ENCODE results near the gene VGLL3. TPM values are rescaled to one million over a fixed set of nuclear protein-coding genes. Genes with fewer than 3 reads are reported as not detected.
A peak's percentile ranks its signal among the peaks of the same experiment; 100 is the strongest.
"Not testable (repeated sequence)": the region's sequence is repeated elsewhere in the genome, so short reads cannot be mapped to it uniquely, and the experiment has no call there.

VGLL3 gene
- 1 to 10 TPM; 3.0 to 4.7 (median 4.6) TPM for polyA plus RNA-seq (ENCODE audit: insufficient read length in 3 of 3)

GRCh38 chr3:86990734-86991481 lies at the start of gene VGLL3:
Gene VGLL3, minus strand, starts transcription at chr3:86991149. Its CDS starts 406 bp downstream, at chr3:86990743.
- peak in 1 of 3 donors; percentile 46 for DNase-seq (ENCODE audit: low read depth in 3 of 3, low spot score in 2 of 3)

- DNase-seq (ENCODE audit: low read depth in 3 of 3, low spot score in 2 of 3): no peak
These were observed 46.7 kb upstream of the VGLL3 start for GRCh38 chr3:87037652-87038051.

GRCh38 chr3:87036671-87037070 lies 45.7 kb upstream of the VGLL3 start:
- DNase-seq (ENCODE audit: low read depth in 3 of 3, low spot score in 2 of 3): no peak

- DNase-seq (ENCODE audit: low read depth in 3 of 3, low spot score in 2 of 3): no peak
These were observed 44.4 kb upstream of the VGLL3 start for GRCh38 chr3:87035339-87035738.

GRCh38 chr3:87033205-87033604 lies 42.3 kb upstream of the VGLL3 start:
- no peak for DNase-seq (ENCODE audit: low read depth in 3 of 3, low spot score in 2 of 3)

- DNase-seq (ENCODE audit: low read depth in 3 of 3, low spot score in 2 of 3): no peak
These were observed 35.0 kb upstream of the VGLL3 start for GRCh38 chr3:87025661-87026645.

DNA sequence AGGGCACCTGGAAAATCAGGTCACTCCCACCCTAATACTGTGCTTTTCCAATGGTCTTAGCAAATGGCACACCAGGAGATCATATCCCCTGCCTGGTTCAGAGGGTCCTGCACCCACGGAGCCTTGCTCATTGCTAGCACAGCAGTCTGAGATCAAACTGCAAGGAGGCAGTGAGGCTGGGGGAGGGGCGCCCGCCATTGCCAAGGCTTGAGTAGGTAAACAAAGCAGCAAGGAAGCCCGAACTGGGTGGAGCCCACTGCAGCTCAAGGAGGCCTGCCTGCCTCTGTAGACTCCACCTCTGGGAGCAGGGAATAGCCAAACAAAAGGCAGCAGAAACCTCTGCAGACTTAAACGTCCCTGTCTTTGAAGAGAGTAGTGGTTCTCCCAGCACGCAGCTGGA lies 26.4 kb upstream of the VGLL3 start:
- DNase-seq (ENCODE audit: low read depth in 3 of 3, low spot score in 2 of 3): not testable (repeated sequence)

DNA sequence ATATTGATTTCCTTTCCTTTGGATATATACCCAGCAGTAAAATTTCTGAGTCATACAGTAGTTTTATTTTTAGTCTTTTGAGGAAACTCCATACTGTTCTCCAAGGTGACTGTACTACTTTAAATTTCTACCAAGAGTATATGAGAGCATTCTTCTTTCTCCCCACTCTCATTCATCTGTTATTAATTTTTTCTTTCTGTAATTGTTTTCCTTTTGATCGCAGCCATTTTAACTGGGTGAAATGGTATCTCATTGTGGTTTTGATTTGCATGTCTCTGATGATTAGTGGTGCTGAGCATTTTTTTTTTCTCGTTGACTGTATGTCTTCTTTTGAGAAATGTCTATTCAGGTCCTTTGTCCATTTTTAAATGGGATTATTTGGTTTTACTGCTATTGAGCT lies 18.3 kb upstream of the VGLL3 start:
- no peak for DNase-seq (ENCODE audit: low read depth in 3 of 3, low spot score in 2 of 3)

DNA sequence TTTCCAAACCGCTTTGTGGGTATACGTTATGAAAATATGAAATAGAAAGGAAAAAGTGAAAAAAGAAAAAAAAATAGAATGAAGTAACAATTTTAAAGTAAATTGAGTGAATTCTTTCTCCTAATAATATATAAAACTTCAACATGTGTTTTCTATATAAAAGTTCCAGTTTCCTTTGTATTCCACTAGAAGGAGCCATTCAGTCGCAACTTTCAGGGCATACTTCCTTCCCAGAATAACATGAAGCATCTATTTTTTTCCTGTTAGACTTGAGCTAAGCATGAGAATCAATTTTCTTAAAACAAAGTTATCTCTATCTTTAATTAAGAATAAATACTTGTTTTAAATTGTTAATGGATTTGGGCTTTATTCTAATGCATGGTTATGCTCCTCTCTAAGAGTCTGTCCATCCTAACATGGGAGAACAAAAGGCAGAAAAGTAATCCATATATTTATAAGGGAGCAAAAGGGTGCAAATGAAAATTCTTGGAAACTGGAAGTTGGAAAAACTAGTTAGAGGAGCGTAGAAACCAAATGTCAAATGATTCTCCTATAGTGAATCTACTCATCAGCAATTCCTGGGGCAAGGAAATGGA lies 16.0 kb upstream of the VGLL3 start:
- no peak for DNase-seq (ENCODE audit: low read depth in 3 of 3, low spot score in 2 of 3)

- no peak for DNase-seq (ENCODE audit: low read depth in 3 of 3, low spot score in 2 of 3)
These were observed 13.9 kb upstream of the VGLL3 start for GRCh38 chr3:87004883-87005282.

DNA sequence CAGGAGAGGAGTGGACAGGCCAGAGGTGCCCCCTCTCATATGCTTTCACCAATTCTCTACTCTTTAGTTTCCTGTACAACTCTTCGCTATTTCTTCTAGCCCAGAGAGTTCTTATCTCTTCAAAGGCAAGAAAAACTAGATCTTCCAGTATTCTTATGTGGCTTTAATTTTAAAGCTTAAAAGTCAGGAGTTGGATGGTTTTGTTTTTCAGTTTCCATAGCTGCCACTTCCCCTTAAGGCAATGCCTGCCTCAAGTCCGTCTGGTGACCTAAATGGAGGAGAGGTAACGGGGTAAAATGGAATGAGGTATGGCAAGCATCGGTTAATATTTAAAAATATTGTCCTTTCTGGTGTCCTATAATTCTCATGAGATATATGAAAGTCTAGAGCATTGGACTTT lies 11.4 kb upstream of the VGLL3 start:
- no peak for DNase-seq (ENCODE audit: low read depth in 3 of 3, low spot score in 2 of 3)

DNA sequence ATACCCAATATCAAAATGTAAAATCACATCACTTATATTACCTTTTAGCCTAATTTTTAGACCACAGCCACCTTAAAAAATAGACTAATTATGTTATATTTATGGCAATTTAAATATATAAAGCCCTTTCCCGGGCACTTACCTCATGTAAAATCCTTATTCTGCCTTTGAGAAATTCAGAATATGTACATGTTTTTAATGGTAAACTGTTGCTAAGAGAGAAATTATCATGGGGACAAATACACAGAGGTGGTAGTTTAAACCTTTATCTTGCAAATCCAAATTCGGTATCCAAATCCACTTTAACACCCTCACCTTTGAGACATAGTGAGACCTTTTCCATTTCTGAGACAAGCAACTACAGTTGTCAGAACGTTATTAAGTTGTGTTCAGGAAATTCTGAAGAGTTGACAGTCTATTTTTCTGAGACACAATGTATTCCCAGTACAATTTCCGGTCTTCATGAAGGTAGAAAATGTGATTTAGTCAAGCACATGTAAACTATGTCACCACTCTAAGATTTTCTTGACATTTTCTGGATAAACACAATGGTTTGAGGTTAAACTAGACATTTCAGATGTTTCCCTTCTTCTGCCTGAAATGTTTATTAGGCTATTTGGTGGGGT lies 10.6 kb upstream of the VGLL3 start:
- DNase-seq (ENCODE audit: low read depth in 3 of 3, low spot score in 2 of 3): no peak

GRCh38 chr3:87000940-87001339 lies 10.0 kb upstream of the VGLL3 start:
- DNase-seq (ENCODE audit: low read depth in 3 of 3, low spot score in 2 of 3): no peak

GRCh38 chr3:86998569-86998968 lies 7.6 kb upstream of the VGLL3 start:
- no peak for DNase-seq (ENCODE audit: low read depth in 3 of 3, low spot score in 2 of 3)

- DNase-seq (ENCODE audit: low read depth in 3 of 3, low spot score in 2 of 3): no peak
These were observed 5.5 kb upstream of the VGLL3 start for GRCh38 chr3:86996261-86996955.

DNA sequence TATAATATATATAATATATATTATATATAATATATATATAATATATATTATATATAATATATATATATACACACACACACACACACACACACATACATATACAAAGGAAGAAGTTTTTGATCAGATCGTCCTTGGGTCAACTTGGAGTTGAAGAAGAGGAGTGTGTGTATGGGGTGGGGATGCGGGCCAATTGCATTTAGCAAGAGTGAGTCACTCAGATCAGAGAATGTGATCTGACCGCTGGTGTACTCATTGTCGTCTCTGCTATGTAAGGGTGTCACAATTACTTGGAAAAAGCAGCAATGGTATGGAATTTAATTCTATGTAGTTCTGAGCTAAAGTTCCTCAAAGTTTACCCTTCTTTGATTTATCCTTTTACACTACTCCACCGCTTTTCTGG lies 4.6 kb upstream of the VGLL3 start:
- DNase-seq (ENCODE audit: low read depth in 3 of 3, low spot score in 2 of 3): no peak

DNA sequence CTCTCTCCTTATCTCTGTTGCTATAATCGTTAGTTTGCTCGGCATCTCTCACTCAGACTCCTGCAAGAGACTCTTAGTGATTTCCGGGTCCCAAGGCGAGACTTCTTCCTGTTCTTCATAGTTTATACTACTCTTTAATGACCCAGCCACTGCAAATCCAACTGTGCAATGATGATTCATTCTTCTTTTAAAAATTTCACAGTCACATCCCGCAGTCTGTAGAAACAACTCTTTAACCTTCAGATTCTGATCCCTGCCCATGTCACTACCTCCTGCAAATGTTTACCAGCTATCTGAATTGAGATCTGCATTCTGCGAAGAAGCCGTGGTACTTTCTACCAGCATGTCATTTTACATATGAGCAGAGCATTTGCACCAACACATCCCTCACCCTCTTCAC lies 2.8 kb upstream of the VGLL3 start:
- DNase-seq (ENCODE audit: low read depth in 3 of 3, low spot score in 2 of 3): no peak

- DNase-seq (ENCODE audit: low read depth in 3 of 3, low spot score in 2 of 3): no peak
These were observed 989 bp upstream of the VGLL3 start for GRCh38 chr3:86991840-86992435.

DNA sequence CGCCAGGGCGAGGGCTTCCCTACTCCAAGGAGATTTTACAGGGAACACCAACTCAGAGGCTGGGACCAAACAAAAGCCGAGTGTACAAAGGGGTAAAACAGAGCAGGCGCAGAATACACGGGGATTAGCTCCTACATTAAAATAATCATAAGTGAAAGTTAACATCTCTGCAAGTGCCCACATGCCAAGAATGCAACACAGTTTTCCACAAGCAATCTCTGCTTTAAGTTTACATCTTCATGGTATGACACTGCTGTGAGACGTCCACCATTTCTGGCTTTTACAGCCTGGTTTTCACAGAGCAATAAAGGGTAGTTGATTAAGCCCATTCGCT lies 500 bp upstream of the VGLL3 start:
- DNase-seq (ENCODE audit: low read depth in 3 of 3, low spot score in 2 of 3): no peak

All from right renal cortex interstitium (tissue), 3 donors.